NCI-H1417 (cell line): ENCODE measurements around the gene ADPRH.

ENCODE experiments used
- DNase-seq, 3 experiments: peaks; one replicate each; lab custom pipeline; 2025; lab: John Stamatoyannopoulos, UW

The ADPRH gene

GRCh38 chr3:119630128-119630879 is 51.0 kb downstream of the ADPRH start:
- no peak for DNase-seq

DNA sequence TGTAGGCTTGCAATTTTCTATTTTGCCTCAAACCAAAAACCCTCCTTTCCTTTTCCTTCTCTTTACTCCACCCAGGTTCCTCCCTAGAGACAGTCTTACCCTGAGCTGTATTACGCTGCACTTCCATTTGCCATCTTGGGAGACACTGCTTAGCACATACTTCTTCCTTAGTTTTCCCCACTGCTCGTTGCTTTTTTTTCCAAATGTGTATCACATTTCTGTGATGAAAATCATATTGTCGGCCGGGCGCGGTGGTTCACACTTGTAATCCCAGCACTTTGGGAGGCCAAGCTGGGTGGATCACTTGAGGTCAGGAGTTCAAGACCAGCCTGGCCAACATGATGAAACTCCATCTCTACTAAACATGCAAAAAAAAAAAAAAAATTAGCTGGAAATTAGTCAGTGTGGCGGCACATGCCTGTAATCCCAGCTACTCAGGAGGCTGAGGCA is 51.6 kb downstream of the ADPRH start:
- DNase-seq = no peak

GRCh38 chr3:119631516-119631915 is 52.2 kb downstream of the ADPRH start:
- no peak for DNase-seq

GRCh38 chr3:119632216-119632615 is 52.9 kb downstream of the ADPRH start:
- DNase-seq = no peak

GRCh38 chr3:119632829-119633228 is 53.5 kb downstream of the ADPRH start:
- peak in 1 of 3 experiments; percentile 3 for DNase-seq

DNA sequence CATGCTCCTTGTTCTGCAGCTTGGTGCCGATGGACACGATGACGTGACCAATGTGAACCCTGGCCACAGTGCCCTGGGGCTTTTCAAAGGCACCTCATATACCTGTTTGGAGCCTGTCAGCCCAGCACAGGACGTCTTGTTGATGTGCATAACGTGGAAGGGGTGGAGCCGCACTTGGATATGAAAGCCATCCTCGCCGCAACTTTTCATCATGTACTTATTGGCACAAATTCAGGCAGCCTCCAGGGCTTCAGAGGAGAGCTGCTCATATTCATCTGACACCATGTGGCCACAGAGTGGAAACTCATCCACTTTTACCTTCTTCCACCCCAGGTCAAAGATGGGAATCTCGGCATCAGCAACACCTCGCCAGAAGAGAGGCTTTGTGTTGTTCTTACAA is 56.4 kb downstream of the ADPRH start:
- no peak for DNase-seq

GRCh38 chr3:119636249-119636648 is 57.0 kb downstream of the ADPRH start:
- DNase-seq = no peak

DNA sequence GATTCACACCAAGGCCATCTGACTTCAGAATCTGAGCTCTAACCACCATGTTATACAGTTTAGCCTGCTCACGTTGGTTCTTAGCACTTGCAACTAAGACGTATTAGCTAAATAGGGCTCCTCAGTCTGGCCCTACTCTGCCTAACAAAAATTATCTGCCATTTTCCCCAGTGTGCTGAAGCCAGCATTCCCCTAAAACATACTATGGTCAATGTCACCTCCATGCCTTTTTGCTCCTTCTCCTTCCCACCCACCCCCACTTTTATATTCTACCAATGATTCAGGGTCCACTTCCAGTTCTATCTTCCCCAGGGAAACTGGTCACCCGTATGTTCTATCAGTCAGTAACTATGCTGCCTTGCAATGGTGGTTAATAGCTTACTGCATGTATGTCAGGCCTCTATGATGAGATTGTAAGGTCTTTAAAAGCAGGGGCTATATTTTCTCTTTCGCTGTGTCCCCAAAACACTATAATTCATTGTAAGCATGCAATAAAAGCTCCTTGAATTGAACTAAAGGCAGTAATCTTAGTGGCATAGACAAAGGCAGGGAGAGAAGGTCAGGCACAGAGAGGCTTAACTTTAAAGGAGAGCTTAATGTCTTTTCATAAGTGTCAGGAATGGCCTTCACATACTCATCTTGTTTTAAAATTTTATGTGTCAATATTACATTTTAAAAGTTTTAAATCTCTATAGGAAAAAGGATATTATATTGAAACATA is 57.8 kb downstream of the ADPRH start:
- DNase-seq = no peak

GRCh38 chr3:119637679-119638477 is 58.6 kb downstream of the ADPRH start:
- DNase-seq = no peak
